Measurements from ENCODE around the gene SLC22A16.

SLC22A16 gene

DNA sequence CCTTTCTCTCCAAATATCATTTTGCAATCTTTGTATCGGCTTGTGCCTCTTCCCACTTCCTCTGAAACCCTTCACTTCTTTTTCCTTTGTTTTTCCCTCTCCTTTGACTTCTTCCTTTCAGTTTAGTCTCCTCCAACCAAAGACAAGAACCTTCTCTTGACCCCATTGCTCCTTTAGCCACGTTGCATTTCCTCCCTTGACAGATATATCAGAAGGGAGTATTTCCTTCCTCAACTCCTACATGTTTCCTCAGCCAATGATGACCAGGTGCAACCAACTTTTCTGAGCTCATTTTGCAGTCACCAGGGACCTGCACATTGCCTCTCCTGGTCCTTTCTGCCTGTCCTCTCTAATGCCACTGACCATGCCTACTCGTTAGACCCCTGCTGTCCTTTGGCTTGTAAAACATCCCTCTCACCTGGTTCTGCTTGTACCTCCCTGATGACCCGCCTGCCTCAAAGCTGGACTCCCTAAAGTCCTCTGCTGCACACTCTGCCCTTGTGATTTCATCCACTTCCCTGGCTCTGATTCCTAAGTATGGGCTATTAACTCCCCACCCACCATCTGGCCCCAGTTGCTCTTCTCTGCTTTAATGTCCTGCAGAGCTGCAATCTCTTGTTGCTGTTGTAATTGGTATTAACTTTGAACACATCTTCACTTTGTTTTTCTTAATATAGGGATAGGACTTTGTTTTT, 27.4 kb downstream of the SLC22A16 start:
- no peak for DNase-seq (ENCODE audit: low read depth in 2 of 2)

- no peak for DNase-seq (ENCODE audit: low read depth in 2 of 2)
Observed at GRCh38 chr6:110447761-110448160, 28.7 kb downstream of the SLC22A16 start.

- no peak for DNase-seq (ENCODE audit: low read depth in 2 of 2)
Observed at GRCh38 chr6:110446405-110446804, 30.0 kb downstream of the SLC22A16 start.

- no peak for DNase-seq (ENCODE audit: low read depth in 2 of 2)
Observed at GRCh38 chr6:110440026-110440425, 36.4 kb downstream of the SLC22A16 start.

DNA sequence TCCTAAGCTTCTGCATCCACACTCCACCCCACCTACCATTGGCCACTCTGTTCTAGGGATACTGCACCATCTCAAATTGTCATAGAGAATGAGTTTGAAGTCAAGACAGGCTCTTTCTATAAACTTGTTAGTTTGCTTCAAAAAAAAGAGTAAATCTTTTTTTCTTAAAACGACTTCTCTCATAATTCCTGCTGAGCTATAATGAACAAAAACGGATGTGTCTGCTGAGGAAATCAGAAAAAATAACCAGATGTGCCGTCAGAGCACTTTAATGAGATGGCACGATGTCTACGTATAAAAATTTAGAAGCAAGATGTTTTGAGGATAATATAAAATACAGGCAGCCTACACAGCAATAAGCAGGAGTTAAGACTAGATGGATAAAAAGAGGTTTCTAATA, 37.1 kb downstream of the SLC22A16 start:
- no peak for DNase-seq (ENCODE audit: low read depth in 2 of 2)

DNA sequence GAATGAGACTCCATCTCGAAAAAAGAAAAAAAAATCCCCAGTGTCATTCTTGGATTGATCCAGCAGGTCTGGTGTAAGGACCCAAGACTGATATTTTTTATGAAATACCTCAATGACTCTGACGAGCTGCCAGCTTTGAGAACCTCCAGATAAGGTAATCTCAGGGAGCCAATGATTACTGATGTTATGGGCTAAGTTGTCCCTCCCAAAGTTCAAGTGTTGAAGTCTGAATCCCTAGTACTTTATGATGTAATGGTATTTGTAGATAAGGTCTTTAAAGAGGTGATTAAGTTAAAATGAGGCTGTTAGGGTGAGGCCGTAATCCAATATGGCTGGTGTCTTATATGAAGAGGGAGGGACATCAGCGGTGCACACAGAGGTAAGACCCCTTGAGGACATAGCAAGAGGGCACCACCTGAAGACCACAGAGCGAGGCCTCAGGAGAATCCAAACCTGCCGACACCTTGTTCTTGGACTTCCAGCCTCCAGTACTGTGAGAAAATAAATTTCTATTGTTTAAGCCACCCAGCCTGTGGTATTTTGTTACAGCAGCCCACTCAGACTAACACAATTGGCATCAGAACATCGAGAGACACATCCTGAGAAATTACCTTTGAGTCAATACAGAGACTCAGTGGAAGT, 41.3 kb downstream of the SLC22A16 start:
- DNase-seq (ENCODE audit: low read depth in 2 of 2): no peak

DNA sequence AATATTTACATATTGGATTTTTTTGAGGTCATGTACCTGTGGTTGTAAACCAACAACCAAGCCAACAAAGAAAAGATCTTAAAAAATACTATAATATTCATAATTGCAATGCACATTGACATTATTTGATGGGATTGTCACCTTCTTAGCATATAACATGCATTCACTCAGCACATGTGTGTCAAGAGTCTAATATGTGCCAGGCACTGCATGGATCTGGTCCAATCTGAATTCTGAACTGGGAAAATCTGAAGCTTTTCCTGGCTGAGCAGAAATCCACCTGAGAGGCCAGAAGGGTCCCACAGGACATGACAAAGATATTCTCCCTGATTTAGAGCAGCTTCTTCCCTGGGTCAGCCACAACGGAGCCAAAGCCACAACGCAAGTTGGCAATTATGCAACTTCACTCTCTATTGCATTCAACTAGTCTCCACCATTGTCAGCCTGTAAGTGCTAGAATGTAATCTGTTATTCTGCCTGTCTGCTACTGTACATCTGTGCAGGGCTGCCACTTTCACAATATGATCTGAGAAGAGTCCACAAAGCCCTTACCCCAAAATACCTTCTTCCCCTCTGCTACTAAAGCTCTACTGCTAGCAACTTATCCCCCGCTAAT, 44.0 kb downstream of the SLC22A16 start:
- DNase-seq (ENCODE audit: low read depth in 2 of 2): no peak

DNA sequence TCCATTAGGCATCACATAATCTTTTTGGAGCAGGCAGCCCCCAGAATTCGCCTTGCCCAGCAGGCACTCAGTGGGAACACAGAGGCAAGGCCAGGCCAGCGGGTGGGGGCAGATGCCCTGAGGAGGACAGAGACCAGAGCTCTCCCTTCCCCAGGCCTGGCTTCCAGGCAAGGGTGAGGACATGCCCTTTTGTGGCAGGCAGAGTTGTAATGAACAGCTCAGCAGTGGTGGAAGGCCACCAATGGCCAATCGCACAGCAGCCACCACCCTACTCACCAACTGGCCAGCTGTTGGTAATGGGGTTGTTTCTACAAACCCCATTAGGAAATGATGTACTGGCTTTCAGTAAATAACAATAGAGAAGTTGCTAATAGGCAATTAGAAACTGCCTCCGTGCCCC, 45.7 kb downstream of the SLC22A16 start:
- DNase-seq (ENCODE audit: low read depth in 2 of 2): no peak

DNA sequence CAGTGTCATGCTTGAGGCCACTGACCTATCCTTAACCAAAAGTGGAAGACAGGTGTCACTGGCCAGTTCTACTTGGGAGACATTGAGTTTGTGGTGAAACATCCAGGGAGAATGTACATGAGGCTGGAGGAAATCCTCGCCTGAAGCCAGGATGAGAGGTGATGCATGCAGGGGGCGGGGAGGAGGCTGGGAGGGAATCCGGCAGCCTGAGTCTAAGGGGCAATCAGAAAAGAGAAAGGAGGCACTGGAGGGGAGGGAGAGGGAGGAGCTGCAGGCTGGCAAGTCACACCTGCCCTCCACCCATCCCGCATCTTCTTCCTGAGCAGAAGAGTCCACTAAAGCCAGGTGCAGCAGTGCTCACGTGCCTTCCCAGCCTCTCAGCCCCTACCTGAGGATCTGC, 46.2 kb downstream of the SLC22A16 start:
- DNase-seq (ENCODE audit: low read depth in 2 of 2): no peak

- no peak for DNase-seq (ENCODE audit: low read depth in 2 of 2)
Observed at GRCh38 chr6:110428153-110428552, 48.3 kb downstream of the SLC22A16 start.

- DNase-seq (ENCODE audit: low read depth in 2 of 2): no peak
Observed at GRCh38 chr6:110425816-110426215, 50.6 kb downstream of the SLC22A16 start.

GRCh38 chr6:110422444-110422822, 54.0 kb downstream of the SLC22A16 start:
- no peak for DNase-seq (ENCODE audit: low read depth in 2 of 2)

DNA sequence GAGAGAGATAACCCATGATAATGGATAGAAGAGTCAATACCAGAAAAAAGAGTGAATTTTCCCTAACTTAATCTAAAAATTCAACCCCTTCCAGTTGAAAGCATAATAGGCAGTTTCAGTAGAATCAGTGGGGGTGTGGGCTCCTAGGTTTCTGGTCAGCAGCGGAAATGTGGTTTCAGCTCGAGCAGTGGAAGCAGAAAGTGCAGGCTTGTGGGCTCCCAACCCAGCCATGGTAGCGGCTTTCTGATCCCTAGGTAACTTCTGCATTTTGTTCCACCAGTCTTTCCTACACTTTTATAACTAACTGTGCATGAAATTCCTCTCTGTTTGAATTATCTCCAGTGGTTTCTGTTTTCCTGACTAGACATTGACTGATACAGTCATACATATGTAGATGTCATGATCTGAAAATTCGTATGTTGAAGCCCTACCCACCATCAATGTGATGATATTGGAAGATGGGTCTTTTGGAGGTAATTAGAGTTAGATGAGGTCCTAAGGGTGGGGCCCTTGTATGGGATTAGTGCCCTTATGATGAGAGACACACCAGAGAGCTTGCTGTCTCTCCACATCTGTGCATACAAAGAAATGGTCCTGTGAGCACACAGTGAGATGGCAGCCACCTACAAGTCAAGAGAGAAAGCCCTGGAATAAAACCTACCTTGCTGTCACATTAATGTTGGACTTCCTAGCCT, 54.5 kb downstream of the SLC22A16 start:
- DNase-seq (ENCODE audit: low read depth in 2 of 2): no peak

DNA sequence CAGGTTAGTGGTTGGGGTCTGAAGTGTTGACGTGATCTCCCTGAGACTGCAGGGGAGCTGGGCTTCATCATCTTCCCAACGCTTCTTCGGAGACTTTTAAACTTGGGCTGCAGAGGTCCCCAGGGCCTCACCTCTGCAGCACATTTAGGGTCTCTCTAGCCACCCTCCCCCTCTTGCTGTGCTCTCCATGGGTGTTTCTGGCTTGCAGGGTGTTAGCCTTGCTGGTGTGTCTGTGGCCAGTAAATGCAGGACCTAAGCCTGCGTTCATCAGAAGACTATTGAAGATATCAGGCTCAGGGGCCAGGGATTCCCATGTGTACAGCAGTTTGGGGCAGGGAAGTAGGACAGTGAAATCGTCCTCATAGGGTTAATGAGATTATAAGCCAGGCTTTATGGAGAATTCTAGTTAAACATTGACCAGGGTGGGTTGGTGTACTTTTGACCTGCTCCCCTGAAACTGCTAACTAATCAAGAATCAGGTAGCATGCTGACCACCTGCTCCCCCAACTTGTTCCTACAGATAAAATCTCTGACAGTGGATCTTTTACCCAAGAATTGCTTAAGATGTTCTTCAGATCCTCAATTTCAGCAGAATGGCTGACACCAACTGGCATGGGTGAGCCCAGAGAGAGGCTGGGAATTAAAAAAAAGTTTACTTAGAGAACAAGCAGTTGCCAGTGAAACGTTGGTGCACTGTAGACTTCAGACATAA, 57.2 kb downstream of the SLC22A16 start:
- no peak for DNase-seq (ENCODE audit: low read depth in 2 of 2)

- no peak for DNase-seq (ENCODE audit: low read depth in 2 of 2)
Observed at GRCh38 chr6:110418594-110418993, 57.8 kb downstream of the SLC22A16 start.

DNA sequence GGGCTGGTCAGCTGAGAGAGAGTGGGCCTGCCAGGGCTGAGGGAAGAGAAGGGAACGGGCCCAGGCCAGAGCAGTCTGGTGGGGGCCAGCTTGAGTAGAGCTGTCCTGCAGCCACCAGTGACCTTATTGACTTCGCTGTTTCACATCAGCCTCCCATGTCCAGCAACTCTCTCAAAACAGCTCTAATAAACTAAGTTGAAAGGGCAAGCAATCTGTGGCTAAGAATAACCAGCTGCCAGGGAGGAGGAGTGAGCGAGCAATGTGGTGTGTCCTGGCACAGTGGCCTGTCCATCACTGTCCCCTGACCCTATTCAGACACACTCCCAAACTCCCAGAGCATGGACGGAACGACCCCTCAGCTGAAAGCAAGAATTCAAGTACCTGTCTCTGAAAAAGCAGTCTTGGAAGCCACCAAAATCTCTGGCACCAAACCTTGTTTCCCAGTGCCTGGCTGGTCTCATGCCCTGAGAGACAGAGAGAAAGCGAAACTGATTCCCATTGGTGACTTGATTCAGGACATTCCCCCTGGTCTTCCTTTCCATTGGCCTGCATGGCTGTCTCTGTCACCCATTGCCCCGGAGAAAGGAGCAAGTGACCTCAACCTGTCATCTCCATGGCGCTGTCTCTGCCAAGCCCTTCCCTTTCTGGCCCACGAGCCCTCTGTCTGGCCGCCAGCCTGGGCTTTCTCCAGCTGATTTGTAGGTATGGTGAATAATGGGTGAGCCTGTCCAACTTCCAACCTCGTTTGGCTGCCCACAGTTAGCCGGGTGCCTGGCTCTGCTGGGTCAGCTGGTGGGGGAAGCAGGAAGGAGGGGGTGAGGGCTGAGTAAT, 61.1 kb downstream of the SLC22A16 start, which contains the start of gene DDO:
Gene DDO (minus strand): TSS at position 490 of the 831 bp plus-strand sequence. CDS start 2,113 bp downstream, outside the sequence.
- DNase-seq (ENCODE audit: low read depth in 2 of 2): no peak

DNA sequence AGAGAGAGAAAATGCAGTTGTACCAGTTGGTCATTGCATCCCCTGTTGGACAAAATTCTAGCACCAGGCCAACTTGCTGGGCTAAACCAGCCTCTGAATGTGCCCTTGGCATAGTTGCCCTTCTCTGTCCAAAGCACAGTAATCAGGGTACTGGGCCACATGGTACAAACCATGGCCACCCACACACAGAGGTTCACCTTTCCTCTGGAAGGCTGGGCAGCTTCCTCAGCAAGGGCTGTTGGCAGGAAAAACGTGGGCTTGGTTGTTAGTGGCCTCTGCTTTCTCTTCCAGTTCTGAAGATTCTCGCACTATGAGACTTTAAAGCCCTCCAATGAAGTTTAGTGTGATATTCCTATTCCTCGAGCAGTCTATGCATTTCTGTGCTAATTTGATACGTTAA, 61.7 kb downstream of the SLC22A16 start:
- DNase-seq (ENCODE audit: low read depth in 2 of 2): no peak

DNA sequence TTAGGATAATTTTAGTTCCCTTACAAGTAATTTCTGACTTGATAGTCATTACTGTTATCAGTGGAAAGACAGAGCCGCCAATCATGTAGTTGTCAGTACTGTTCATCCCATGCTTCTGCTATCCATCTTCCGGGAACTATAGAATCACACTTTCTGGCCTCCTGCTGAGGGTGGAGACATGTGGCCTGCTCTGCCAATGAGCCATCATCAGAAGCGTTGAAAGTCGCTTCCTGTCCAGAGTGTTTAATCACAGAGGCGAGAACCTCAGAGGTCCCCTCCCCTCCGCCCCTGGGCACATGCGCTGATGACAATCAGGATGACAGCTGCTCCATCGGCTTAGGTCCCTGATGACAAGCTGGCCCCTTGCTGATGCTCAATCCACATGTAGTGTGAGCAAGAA, 64.1 kb downstream of the SLC22A16 start:
- no peak for DNase-seq (ENCODE audit: low read depth in 2 of 2)

DNA sequence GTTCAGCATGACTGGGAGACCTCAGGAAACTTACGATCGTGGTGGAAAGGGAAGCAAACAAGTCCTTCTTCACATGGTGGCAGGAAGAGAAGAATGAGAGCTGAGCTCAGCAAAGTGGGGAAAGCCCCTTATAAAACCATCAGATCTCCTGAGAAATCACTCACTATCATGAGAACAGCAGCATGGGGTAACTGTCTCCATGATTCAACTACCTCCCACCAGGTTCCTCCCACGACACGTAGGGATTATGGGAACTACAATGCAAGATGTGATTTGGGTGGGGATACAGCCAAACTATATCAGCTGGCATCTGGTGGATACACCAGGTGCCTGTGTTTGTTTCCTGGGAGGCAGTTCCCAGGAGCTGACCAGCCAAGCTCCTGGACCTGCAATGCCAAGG, 65.9 kb downstream of the SLC22A16 start:
- no peak for DNase-seq (ENCODE audit: low read depth in 2 of 2)

DNA sequence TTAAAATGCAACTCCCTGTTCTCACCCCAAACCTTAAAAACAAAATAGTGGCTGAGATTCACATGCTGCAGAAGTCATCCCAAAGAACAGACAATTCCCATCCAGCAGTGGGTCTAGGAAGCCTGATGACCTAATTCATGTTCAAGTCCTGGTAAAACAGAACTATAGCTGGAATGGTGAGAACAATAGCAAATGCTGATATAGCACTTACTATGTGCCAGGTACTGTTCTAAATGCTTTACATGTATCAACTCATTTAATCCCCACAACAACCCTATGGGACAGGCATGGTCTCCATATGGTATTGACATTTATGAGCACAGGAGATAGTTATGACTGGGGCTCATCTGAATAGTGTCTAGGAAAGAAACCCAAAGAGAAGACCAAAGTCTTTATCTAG, 66.6 kb downstream of the SLC22A16 start:
- DNase-seq (ENCODE audit: low read depth in 2 of 2): no peak

GRCh38 chr6:110408901-110409300, 67.5 kb downstream of the SLC22A16 start:
- DNase-seq (ENCODE audit: low read depth in 2 of 2): no peak
